Stimulated activated CD4-positive, alpha-beta T cell treated with anti-CD3 and anti-CD28 coated beads, Interleukin-4, amount 100 ng/mL, for 4 hours (primary cell): ENCODE results near the gene MROH2A.

ENCODE experiments used
- DNase-seq, 2 experiments: peaks; one replicate each; pipeline ENCODE4 v3.0.0-alpha.2; 2020

Gene MROH2A

GRCh38 chr2:233838251-233838650, 60.1 kb downstream of the MROH2A start:
- DNase-seq: no peak

- no peak for DNase-seq
Measured at GRCh38 chr2:233838726-233839446, 60.8 kb downstream of the MROH2A start.

- DNase-seq: no peak
Measured at GRCh38 chr2:233839447-233839820, 61.3 kb downstream of the MROH2A start.

GRCh38 chr2:233840520-233840919, 62.4 kb downstream of the MROH2A start:
- DNase-seq: no peak

GRCh38 chr2:233841183-233841582, 63.1 kb downstream of the MROH2A start:
- no peak for DNase-seq

- DNase-seq: no peak
Measured at GRCh38 chr2:233844064-233844807, 66.1 kb downstream of the MROH2A start.

GRCh38 chr2:233844836-233845235, 66.7 kb downstream of the MROH2A start:
- DNase-seq: no peak

- DNase-seq: no peak
Measured at GRCh38 chr2:233845301-233846060, 67.4 kb downstream of the MROH2A start.

- DNase-seq: no peak
Measured at GRCh38 chr2:233846387-233847247, 68.5 kb downstream of the MROH2A start.

- DNase-seq: no peak
Measured at GRCh38 chr2:233847248-233847898, 69.2 kb downstream of the MROH2A start.

GRCh38 chr2:233848276-233848675, 70.1 kb downstream of the MROH2A start:
- DNase-seq: no peak

- DNase-seq: no peak
Measured at GRCh38 chr2:233849607-233850271, 71.6 kb downstream of the MROH2A start.

- DNase-seq: no peak
Measured at GRCh38 chr2:233850745-233851144, 72.6 kb downstream of the MROH2A start.

GRCh38 chr2:233851169-233851568, 73.0 kb downstream of the MROH2A start:
- no peak for DNase-seq

GRCh38 chr2:233852056-233852455, 73.9 kb downstream of the MROH2A start:
- DNase-seq: no peak

GRCh38 chr2:233853353-233853752, 75.2 kb downstream of the MROH2A start:
- no peak for DNase-seq

- no peak for DNase-seq
Measured at GRCh38 chr2:233853883-233854240, 75.7 kb downstream of the MROH2A start.

- DNase-seq: peak; percentile 79 to 80
Measured at GRCh38 chr2:233854241-233854981, 76.3 kb downstream of the MROH2A start, which contains the start of gene HJURP. Gene HJURP, minus strand, starts transcription at chr2:233854535. Its CDS starts 35 bp downstream, at chr2:233854500.

GRCh38 chr2:233855345-233855744, 77.2 kb downstream of the MROH2A start:
- DNase-seq: no peak

- DNase-seq: no peak
Measured at GRCh38 chr2:233856184-233856583, 78.1 kb downstream of the MROH2A start.
